Upper lobe of left lung (tissue), 6 donors: ENCODE results near the gene VSTM4. TPM values are rescaled to one million over a fixed set of nuclear protein-coding genes. Genes with fewer than 3 reads are reported as not detected.

Source experiments
- ATAC-seq, 2 donors: fragments of 200-7000 bp; cut with Tn5 transposase; one replicate each; pipeline ENCODE4 v1.9.1; 2022; ENCODE audit warnings: mild to moderate bottlenecking in 2 of 2, moderate library complexity in 2 of 2; ENCODE audit not compliant: low FRiP score in 2 of 2
- DNase-seq, 2 donors: peaks; one replicate each; pipeline ENCODE4 v3.0.0-alpha.2; 2019 to 2020
- H3K27ac ChIP-seq, 4 donors: fragments of 200-600 bp; sonication (generic); one replicate each; pipeline ENCODE4 v1.5.1; 2016 to 2019
- H3K27me3 ChIP-seq, 4 donors: fragments of 200-600 bp; sonication (generic); one replicate each; pipeline ENCODE4 v1.5.1; 2017 to 2019
- H3K36me3 ChIP-seq, 4 donors: fragments of 200-600 bp; sonication (generic); one replicate each; pipeline ENCODE4 v1.5.1; 2016 to 2019
- H3K4me1 ChIP-seq, 4 donors: fragments of 200-600 bp; sonication (generic); one replicate each; pipeline ENCODE4 v1.5.1; 2018 to 2019
- H3K4me3 ChIP-seq, 4 donors: fragments of 200-600 bp; sonication (generic); one replicate each; pipeline ENCODE4 v1.5.1; 2017 to 2019; ENCODE audit warnings: mild to moderate bottlenecking in 2 of 4, moderate library complexity in 1 of 4
- H3K9me3 ChIP-seq, 4 donors: fragments of 200-600 bp; sonication (generic); one replicate each; pipeline ENCODE4 v1.5.1; 2018 to 2019
- CTCF ChIP-seq, 6 experiments: fragments of 450-650 bp in 4 of 6; fragments of 200-600 bp in 2 of 6; sonication (generic) in 2 of 6; IDR thresholded peaks; one replicate each; pipeline ENCODE4 v1.5.1; 2016 to 2019; ENCODE audit warnings: antibody characterized with exemption in 6 of 6
- EP300 ChIP-seq, 4 donors: sonication (generic); formaldehyde crosslinking; IDR thresholded peaks; one replicate each; pipeline ENCODE4 v1.5.1; 2017; ENCODE audit warnings: antibody characterized with exemption in 4 of 4, control low read depth in 2 of 4
- POLR2A ChIP-seq, 4 donors: fragments of 450-650 bp; IDR thresholded peaks; one replicate each; pipeline ENCODE4 v1.5.1; 2016 to 2017; ENCODE audit warnings: antibody characterized with exemption in 4 of 4, mild to moderate bottlenecking in 2 of 4
- POLR2AphosphoS5 ChIP-seq, 2 donors: sonication (generic); formaldehyde crosslinking; IDR thresholded peaks; one replicate each; pipeline ENCODE4 v1.5.1; 2017; ENCODE audit warnings: antibody characterized with exemption in 2 of 2
- WGBS, 2 donors: methylation state at CpG; one replicate each; pipeline ENCODE4 v1.1.5; 2017 to 2018; 5-methylcytosine and 5-hydroxymethylcytosine counted together
- total RNA-seq, 6 donors: library from RNA; depleted of rRNA in 4 of 6; stranded (reverse); fragments of >200 nt in 4 of 6; gene quantifications; one replicate each; pipeline versions ENCODE4 v1.1.0 to v1.2.1, GENCODE V29; 2016 to 2021
- donor health status: DM: no; HTN: no; CAD: no; lungs with moderate emphysema.
- donor health status: DM: no; HTN: yes; CAD: no; lungs with severe emphysema.

The VSTM4 gene
- total RNA-seq, 6 donors from 2014 or later, result 8.5 to 24.3 (median 13.2) TPM

- Histone ChIP-seq H3K27ac (peak overlapping the region in 1 of 4 donors; percentile 9), H3K4me1 (peaks cover 0 to 4% (median 0%) of the 10 kb centered on the region in 4 donors), H3K27me3 (no peaks in the 10 kb centered on the region), H3K4me3 (no peak overlapping the region), H3K9me3 (peaks cover 3 to 6% (median 5%) of the 10 kb centered on the region in 4 donors), H3K36me3 (peaks cover 0 to 3% (median 0%) of the 10 kb centered on the region in 4 donors)
- peak in 1 of 2 donors; percentile 41 for ATAC-seq
- 75 to 85% methylated on average over 5 to 7 of the region's 7 CpGs for WGBS, 2 donors
- DNase-seq, result no peak
- no peak for TF ChIP-seq POLR2A (IDR thresholded peaks at IDR 0.05)
- no peak for TF ChIP-seq POLR2AphosphoS5 (IDR thresholded peaks at IDR 0.05)
- TF ChIP-seq CTCF (IDR thresholded peaks at IDR 0.05), result no peak
- TF ChIP-seq EP300 (IDR thresholded peaks at IDR 0.05), result no peak
These were observed 56.7 kb downstream of the VSTM4 start for GRCh38 chr10:49058463-49059255.

GRCh38 chr10:49057231-49057880, 58.0 kb downstream of the VSTM4 start:
- WGBS, 2 donors, result 94 to 98% methylated on average over 4 to 7 of the region's 7 CpGs
- Histone ChIP-seq H3K9me3 (peaks cover 1 to 3% (median 2%) of the 10 kb centered on the region in 4 donors), H3K27ac (peak overlapping the region in 1 of 4 donors; percentile 26), H3K27me3 (no peaks in the 10 kb centered on the region), H3K36me3 (no peaks in the 10 kb centered on the region), H3K4me3 (no peak overlapping the region), H3K4me1 (peaks cover 0 to 4% (median 0%) of the 10 kb centered on the region in 4 donors)
- no peak for DNase-seq
- ATAC-seq, result peak in 1 of 2 donors; percentile 47
- no peak for TF ChIP-seq POLR2A (IDR thresholded peaks at IDR 0.05)
- no peak for TF ChIP-seq EP300 (IDR thresholded peaks at IDR 0.05)
- TF ChIP-seq POLR2AphosphoS5 (IDR thresholded peaks at IDR 0.05), result no peak
- no peak for TF ChIP-seq CTCF (IDR thresholded peaks at IDR 0.05)

GRCh38 chr10:49056356-49056755, 59.0 kb downstream of the VSTM4 start:
- H3K27ac ChIP-seq, result no peak overlapping the region
- peak in 1 of 2 donors; percentile 23 for ATAC-seq
- 92% methylated on average over 1 of the region's 1 CpG; no CpG with 5 or more reads in 1 of the 2 donors for WGBS, 2 donors
- H3K36me3 ChIP-seq, result no peaks in the 10 kb centered on the region
- H3K4me3 ChIP-seq, result no peak overlapping the region
- H3K4me1 ChIP-seq, result peaks cover 0 to 4% (median 0%) of the 10 kb centered on the region in 4 donors
- no peaks in the 10 kb centered on the region for H3K27me3 ChIP-seq
- no peak for TF ChIP-seq POLR2AphosphoS5 (IDR thresholded peaks at IDR 0.05)
- no peak for TF ChIP-seq POLR2A (IDR thresholded peaks at IDR 0.05)
- TF ChIP-seq CTCF (IDR thresholded peaks at IDR 0.05), result no peak
- TF ChIP-seq EP300 (IDR thresholded peaks at IDR 0.05), result no peak
- no peaks in the 10 kb centered on the region for H3K9me3 ChIP-seq
- DNase-seq, result no peak

- Histone ChIP-seq H3K4me1 (peaks cover 0 to 4% (median 0%) of the 10 kb centered on the region in 4 donors), H3K36me3 (no peaks in the 10 kb centered on the region), H3K9me3 (no peaks in the 10 kb centered on the region), H3K27me3 (no peaks in the 10 kb centered on the region), H3K27ac (no peak overlapping the region), H3K4me3 (no peak overlapping the region)
- DNase-seq (no peak), ATAC-seq (no peak)
- WGBS, 2 donors, result 54 to 70% methylated on average over 5 of the region's 5 CpGs
- TF ChIP-seq CTCF (IDR thresholded peaks at IDR 0.05) (no peak), POLR2A (IDR thresholded peaks at IDR 0.05) (no peak), POLR2AphosphoS5 (IDR thresholded peaks at IDR 0.05) (no peak)
These were observed 60.0 kb downstream of the VSTM4 start for GRCh38 chr10:49055221-49055849.
